GM23338 (cell line): Measurements from ENCODE around the gene SMG9.

ENCODE experiments used
- CREB1 ChIP-seq: fragments of 250-450 bp; sonication (Bioruptor Pico); IDR thresholded peaks from 2 replicates; pipeline ENCODE4 v1.5.0; 2020; ENCODE audit warnings: low read depth, mild to moderate bottlenecking, moderate library complexity
- ETS1 ChIP-seq: IDR thresholded peaks from 2 replicates; pipeline ENCODE4 v1.6.1; 2016; ENCODE audit warnings: antibody characterized with exemption
- EZH2 ChIP-seq: fragments of 200-600 bp; sonication (generic); IDR thresholded peaks from one replicate; pipeline ENCODE4 v1.8.0; 2017; ENCODE audit warnings: antibody characterized with exemption, mild to moderate bottlenecking, low read depth; ENCODE audit not compliant: unreplicated experiment
- EZH2phosphoT487 ChIP-seq: fragments of 200-600 bp; sonication (generic); IDR thresholded peaks from one replicate; pipeline ENCODE4 v1.8.1; 2018; ENCODE audit warnings: antibody characterized with exemption; ENCODE audit not compliant: unreplicated experiment
- JUNB ChIP-seq: IDR thresholded peaks from one replicate; pipeline ENCODE4 v1.6.1; 2016; ENCODE audit warnings: antibody characterized with exemption; ENCODE audit not compliant: unreplicated experiment
- POLR2AphosphoS5 ChIP-seq: IDR thresholded peaks from 2 replicates; pipeline ENCODE4 v1.6.1; 2016; ENCODE audit warnings: antibody characterized with exemption, low read depth
- STAT1 ChIP-seq: IDR thresholded peaks from one replicate; pipeline ENCODE4 v1.6.1; 2016; ENCODE audit warnings: antibody characterized with exemption; ENCODE audit not compliant: unreplicated experiment
- ZNF114 ChIP-seq: fragments of 250-450 bp; sonication (Bioruptor Pico); IDR thresholded peaks from 2 replicates; pipeline ENCODE4 v1.5.0; 2020; ENCODE audit warnings: mild to moderate bottlenecking, moderate library complexity
- TF ChIP-seq, protein P1 (sequence below), 2 experiments: fragments of 200-600 bp in 1 of 2; sonication (generic) in 1 of 2; conservative IDR thresholded peaks; 2 replicates each; pipeline versions ENCODE4 v1.5.1 to v1.6.1; 2016 to 2017; ENCODE audit warnings: antibody characterized with exemption in 2 of 2, low read depth in 2 of 2, mild to moderate bottlenecking in 2 of 2, moderate library complexity in 1 of 2
- TF ChIP-seq, protein P2 (sequence below): IDR thresholded peaks from one replicate; pipeline ENCODE4 v1.6.1; 2018; ENCODE audit warnings: antibody characterized with exemption; ENCODE audit not compliant: unreplicated experiment

- TF ChIP-seq POLR2AphosphoS5 (no peak), JUNB (no peak), EZH2 (peak; percentile 19), STAT1 (no peak), EZH2phosphoT487 (no peak), ETS1 (no peak), ZNF114 (CRISPR knock-in tag) (no peak), CREB1 (CRISPR knock-in tag) (no peak)
- TF ChIP-seq, protein P1, sequence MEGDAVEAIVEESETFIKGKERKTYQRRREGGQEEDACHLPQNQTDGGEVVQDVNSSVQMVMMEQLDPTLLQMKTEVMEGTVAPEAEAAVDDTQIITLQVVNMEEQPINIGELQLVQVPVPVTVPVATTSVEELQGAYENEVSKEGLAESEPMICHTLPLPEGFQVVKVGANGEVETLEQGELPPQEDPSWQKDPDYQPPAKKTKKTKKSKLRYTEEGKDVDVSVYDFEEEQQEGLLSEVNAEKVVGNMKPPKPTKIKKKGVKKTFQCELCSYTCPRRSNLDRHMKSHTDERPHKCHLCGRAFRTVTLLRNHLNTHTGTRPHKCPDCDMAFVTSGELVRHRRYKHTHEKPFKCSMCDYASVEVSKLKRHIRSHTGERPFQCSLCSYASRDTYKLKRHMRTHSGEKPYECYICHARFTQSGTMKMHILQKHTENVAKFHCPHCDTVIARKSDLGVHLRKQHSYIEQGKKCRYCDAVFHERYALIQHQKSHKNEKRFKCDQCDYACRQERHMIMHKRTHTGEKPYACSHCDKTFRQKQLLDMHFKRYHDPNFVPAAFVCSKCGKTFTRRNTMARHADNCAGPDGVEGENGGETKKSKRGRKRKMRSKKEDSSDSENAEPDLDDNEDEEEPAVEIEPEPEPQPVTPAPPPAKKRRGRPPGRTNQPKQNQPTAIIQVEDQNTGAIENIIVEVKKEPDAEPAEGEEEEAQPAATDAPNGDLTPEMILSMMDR (conservative IDR thresholded peaks at IDR 0.05; ENCODE audit: low read depth in 2 of 2) = no peak
- TF ChIP-seq, protein P2, sequence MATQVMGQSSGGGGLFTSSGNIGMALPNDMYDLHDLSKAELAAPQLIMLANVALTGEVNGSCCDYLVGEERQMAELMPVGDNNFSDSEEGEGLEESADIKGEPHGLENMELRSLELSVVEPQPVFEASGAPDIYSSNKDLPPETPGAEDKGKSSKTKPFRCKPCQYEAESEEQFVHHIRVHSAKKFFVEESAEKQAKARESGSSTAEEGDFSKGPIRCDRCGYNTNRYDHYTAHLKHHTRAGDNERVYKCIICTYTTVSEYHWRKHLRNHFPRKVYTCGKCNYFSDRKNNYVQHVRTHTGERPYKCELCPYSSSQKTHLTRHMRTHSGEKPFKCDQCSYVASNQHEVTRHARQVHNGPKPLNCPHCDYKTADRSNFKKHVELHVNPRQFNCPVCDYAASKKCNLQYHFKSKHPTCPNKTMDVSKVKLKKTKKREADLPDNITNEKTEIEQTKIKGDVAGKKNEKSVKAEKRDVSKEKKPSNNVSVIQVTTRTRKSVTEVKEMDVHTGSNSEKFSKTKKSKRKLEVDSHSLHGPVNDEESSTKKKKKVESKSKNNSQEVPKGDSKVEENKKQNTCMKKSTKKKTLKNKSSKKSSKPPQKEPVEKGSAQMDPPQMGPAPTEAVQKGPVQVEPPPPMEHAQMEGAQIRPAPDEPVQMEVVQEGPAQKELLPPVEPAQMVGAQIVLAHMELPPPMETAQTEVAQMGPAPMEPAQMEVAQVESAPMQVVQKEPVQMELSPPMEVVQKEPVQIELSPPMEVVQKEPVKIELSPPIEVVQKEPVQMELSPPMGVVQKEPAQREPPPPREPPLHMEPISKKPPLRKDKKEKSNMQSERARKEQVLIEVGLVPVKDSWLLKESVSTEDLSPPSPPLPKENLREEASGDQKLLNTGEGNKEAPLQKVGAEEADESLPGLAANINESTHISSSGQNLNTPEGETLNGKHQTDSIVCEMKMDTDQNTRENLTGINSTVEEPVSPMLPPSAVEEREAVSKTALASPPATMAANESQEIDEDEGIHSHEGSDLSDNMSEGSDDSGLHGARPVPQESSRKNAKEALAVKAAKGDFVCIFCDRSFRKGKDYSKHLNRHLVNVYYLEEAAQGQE = no peak
Observed at GRCh38 chr19:43773725-43774102, 19.0 kb upstream of the SMG9 start.
